CD4-positive, alpha-beta T cell (primary cell): Measurements from ENCODE around the gene DNAJB6. TPM values are rescaled to one million over a fixed set of nuclear protein-coding genes. Genes with fewer than 3 reads are reported as not detected.

Experiments
- ATAC-seq: fragments of 200-7000 bp; cut with Tn5 transposase; one replicate; pipeline ENCODE4 v1.10.0; 2022; ENCODE audit warnings: mild to moderate bottlenecking; ENCODE audit not compliant: poor library complexity
- CTCF ChIA-PET: fragments of 350-600 bp; sonication (Branson Sonifier 250); formaldehyde crosslinking; loops from one replicate; lab custom pipeline; 2021; ENCODE audit warnings: antibody characterized with exemption, inconsistent platforms; lab: Charles Lee
- POLR2A ChIA-PET: fragments of 350-600 bp; sonication (Branson Sonifier 250); formaldehyde crosslinking; loops from one replicate; lab custom pipeline; 2021; ENCODE audit warnings: antibody characterized with exemption, inconsistent platforms; lab: Charles Lee
- DNase-seq, 14 experiments: peaks; one replicate each; pipeline ENCODE4 v3.0.0-alpha.2; 2013 to 2020; ENCODE audit warnings: mixed read lengths in 2 of 14
- H3K27ac ChIP-seq, 2 donors: one replicate each; pipeline versions ENCODE4 v1.5.1 to v1.7.0; 2013; ENCODE audit warnings: low read length in 2 of 2, low read depth in 1 of 2, mild to moderate bottlenecking in 1 of 2
- H3K27me3 ChIP-seq, 2 experiments: 1 replicate in 1 of 2; 2 replicates in 1 of 2; pipeline versions ENCODE4 v1.6.1 to v1.7.0; 2013; ENCODE audit warnings: low read length in 2 of 2, control low read depth in 1 of 2, mild to moderate bottlenecking in 1 of 2, moderate library complexity in 1 of 2; ENCODE audit not compliant: insufficient read depth in 2 of 2, control insufficient read depth in 1 of 2
- H3K36me3 ChIP-seq: one replicate; pipeline ENCODE4 v1.6.1; 2013; ENCODE audit warnings: low read length, control low read depth; ENCODE audit not compliant: insufficient read depth
- H3K4me1 ChIP-seq: one replicate; pipeline ENCODE4 v1.6.1; 2013; ENCODE audit warnings: low read length, control low read depth; ENCODE audit not compliant: insufficient read depth
- H3K4me3 ChIP-seq: one replicate; pipeline ENCODE4 v1.5.1; 2013; ENCODE audit warnings: mild to moderate bottlenecking, low read length, moderate library complexity
- H3K9me3 ChIP-seq, 2 experiments: 1 replicate in 1 of 2; 2 replicates in 1 of 2; pipeline versions ENCODE4 v1.6.1 to v1.7.0; 2013; ENCODE audit warnings: low read length in 2 of 2, mild to moderate bottlenecking in 2 of 2, control low read depth in 1 of 2, moderate library complexity in 1 of 2; ENCODE audit not compliant: control insufficient read depth in 1 of 2, insufficient read depth in 1 of 2
- H3K27ac Mint-ChIP-seq: one replicate; pipeline ENCODE4 v1.8.0; 2020; ENCODE audit warnings: mixed read lengths
- H3K27me3 Mint-ChIP-seq: one replicate; pipeline ENCODE4 v1.8.0; 2021; ENCODE audit warnings: mixed read lengths
- H3K36me3 Mint-ChIP-seq: one replicate; pipeline ENCODE4 v1.8.0; 2021; ENCODE audit warnings: low read depth, mixed read lengths
- H3K4me1 Mint-ChIP-seq: one replicate; pipeline ENCODE4 v1.8.0; 2021; ENCODE audit warnings: low read depth, mixed read lengths
- H3K4me3 Mint-ChIP-seq: one replicate; pipeline ENCODE4 v1.8.0; 2020; ENCODE audit warnings: mild to moderate bottlenecking, mixed read lengths
- H3K9me3 Mint-ChIP-seq: one replicate; pipeline ENCODE4 v1.8.0; 2020; ENCODE audit warnings: mixed read lengths
- intact Hi-C, 2 experiments: fragments of 100-400 bp; cut with DNase I in 1 of 2; cut with micrococcal nuclease in 1 of 2; formaldehyde crosslinking; loops; one replicate each; pipeline versions ENCODE4 v1.15.1 to v1.9.0; 2023 to 2025; cut with DNase I, micrococcal nuclease
- total RNA-seq, 174 experiments: library from RNA in 2 of 174; stranded (reverse) in 2 of 174; gene quantifications; one replicate each; pipeline ENCODE4 v1.2.3 and lab custom pipeline; 2021 to 2026
- TF ChIP-seq, protein P1 (sequence below): fragments of 200-600 bp; IDR thresholded peaks from one replicate; pipeline ENCODE4 v1.8.0; 2022; ENCODE audit warnings: antibody characterized with exemption, mild to moderate bottlenecking

DNAJB6 gene
- total RNA-seq, 2 experiments from 2014 or later = 232 to 242 TPM

DNA sequence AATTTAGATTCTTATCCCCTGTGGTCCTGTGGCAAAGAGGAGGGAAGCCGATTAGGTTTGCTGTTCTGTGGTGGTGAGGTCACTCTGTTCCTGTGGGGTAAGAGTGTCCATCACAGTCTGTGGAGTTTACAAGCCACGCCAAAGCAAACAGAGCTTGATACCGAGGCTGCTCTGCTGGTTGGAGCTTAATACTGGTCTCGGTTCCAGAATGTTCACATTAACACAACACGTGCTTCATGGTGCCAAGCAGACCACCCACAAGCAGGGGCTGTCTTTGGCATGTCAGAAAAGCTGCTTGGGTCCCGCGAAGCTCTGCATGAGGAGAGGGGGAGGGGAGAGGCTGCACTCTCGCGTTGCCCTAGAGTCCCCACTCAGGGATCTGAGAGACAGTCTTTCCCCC, 47.5 kb downstream of the DNAJB6 start:
- H3K27ac ChIP-seq = no peak overlapping the region
- TF ChIP-seq, protein P1, sequence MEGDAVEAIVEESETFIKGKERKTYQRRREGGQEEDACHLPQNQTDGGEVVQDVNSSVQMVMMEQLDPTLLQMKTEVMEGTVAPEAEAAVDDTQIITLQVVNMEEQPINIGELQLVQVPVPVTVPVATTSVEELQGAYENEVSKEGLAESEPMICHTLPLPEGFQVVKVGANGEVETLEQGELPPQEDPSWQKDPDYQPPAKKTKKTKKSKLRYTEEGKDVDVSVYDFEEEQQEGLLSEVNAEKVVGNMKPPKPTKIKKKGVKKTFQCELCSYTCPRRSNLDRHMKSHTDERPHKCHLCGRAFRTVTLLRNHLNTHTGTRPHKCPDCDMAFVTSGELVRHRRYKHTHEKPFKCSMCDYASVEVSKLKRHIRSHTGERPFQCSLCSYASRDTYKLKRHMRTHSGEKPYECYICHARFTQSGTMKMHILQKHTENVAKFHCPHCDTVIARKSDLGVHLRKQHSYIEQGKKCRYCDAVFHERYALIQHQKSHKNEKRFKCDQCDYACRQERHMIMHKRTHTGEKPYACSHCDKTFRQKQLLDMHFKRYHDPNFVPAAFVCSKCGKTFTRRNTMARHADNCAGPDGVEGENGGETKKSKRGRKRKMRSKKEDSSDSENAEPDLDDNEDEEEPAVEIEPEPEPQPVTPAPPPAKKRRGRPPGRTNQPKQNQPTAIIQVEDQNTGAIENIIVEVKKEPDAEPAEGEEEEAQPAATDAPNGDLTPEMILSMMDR = no peak
- ChIA-PET POLR2A (no interaction called here), CTCF (no interaction called here)
- no peak for ATAC-seq
- H3K4me1 ChIP-seq = peaks cover 18% of the 10 kb centered on the region
- H3K9me3 ChIP-seq = no peaks in the 10 kb centered on the region
- no peak overlapping the region for H3K4me3 Mint-ChIP-seq
- H3K4me3 ChIP-seq = no peak overlapping the region
- peaks cover 76% of the 10 kb centered on the region for H3K36me3 Mint-ChIP-seq
- no peaks in the 10 kb centered on the region for H3K9me3 Mint-ChIP-seq
- H3K27ac Mint-ChIP-seq = peak overlapping the region; percentile 28
- H3K4me1 Mint-ChIP-seq = peaks cover 38% of the 10 kb centered on the region
- H3K36me3 ChIP-seq = peaks cover 54% of the 10 kb centered on the region
- no peaks in the 10 kb centered on the region for H3K27me3 ChIP-seq
- no peaks in the 10 kb centered on the region for H3K27me3 Mint-ChIP-seq
- intact Hi-C loops = no loop called here
- DNase-seq = peak in 1 of 14 experiments; percentile 0

DNA sequence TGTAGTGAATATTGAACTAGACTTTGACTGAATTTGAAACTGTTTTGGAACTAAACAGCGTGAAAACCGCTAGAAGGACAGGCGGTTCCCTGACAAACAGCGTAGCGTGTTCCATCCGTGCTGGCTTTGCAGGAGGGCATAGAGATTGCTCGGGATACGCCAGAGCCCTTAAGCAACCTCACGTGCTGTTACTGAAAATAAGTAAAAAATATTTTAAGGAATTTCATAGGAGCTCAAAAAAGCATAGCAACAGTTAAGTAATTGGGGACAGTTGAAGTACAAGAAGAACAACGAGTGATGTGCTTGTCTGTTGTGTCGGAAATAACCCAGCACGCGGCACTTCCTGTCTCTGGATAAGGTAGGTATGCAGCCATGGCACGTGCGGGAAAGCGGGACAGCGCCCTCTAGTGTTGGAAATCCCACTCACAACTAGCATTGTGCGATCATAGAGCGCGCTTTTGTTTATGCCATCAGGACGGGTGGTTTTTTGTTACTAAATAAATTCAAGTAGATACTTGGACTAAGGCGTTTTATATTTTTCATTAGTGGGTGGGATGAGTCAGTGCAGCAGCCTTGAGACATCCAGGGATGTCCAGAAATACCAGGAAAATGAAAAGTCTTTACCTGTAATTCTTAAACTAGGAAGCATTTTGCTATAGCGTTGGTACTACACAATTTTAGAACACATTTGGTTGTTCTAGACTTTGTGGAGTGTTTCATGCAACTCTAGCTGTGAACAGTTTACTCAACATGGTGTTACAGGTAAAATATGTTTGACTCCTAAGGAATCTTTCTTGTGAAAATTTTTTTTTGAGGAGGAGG, 50.4 kb downstream of the DNAJB6 start:
- Histone ChIP-seq H3K4me1 (peaks cover 36% of the 10 kb centered on the region), H3K36me3 (peaks cover 49% of the 10 kb centered on the region), H3K27me3 (no peaks in the 10 kb centered on the region), H3K27ac (peak overlapping the region; percentile 13 to 26), H3K9me3 (no peaks in the 10 kb centered on the region), H3K4me3 (no peak overlapping the region)
- H3K27ac Mint-ChIP-seq = peak overlapping the region; percentile 71
- H3K9me3 Mint-ChIP-seq = no peaks in the 10 kb centered on the region
- H3K27me3 Mint-ChIP-seq = no peaks in the 10 kb centered on the region
- ATAC-seq (peak; percentile 95), DNase-seq (peak; percentile 78 to 94 (median 87))
- POLR2A ChIA-PET = no interaction called here
- TF ChIP-seq, protein P1 = peak; percentile 99
- H3K36me3 Mint-ChIP-seq = peaks cover 73% of the 10 kb centered on the region
- H3K4me1 Mint-ChIP-seq = peaks cover 46% of the 10 kb centered on the region
- CTCF ChIA-PET = interaction anchor here (0.6 to 2.4 kb wide), 8 partner anchors 8 to 113 kb away, joined by 3 to 9 read pairs (median 3); partner anchors contain the start of gene DNAJB6
- intact Hi-C loops = loop anchor here (1.0 to 5.0 kb wide), 3 partner anchors 47 to 417 kb away; partner anchors contain the start of gene DNAJB6 (in 1 of the 2)
- H3K4me3 Mint-ChIP-seq = peak overlapping the region; percentile 30

DNA sequence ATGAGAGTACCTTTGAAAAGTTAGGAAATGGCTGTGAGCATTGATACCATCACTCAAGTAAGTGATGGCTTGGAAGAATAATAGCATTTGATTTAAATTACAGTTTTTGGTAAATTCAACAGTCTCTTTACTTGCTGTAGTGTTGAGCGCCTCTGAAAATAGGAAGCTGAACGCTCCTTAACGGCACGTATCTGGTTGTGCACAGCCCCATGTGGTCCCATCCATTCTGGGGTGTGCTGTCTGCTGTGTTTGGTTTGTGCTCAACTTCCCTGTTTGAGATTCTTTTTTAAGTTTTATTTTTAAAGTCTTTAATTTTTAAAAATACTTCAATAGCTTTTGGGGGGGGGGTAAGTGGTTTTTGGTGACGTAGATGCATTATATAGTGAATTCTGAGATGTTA, 51.5 kb downstream of the DNAJB6 start:
- DNase-seq = no peak
- ChIA-PET POLR2A (interaction anchor here (0.6 to 0.9 kb wide), 2 partner anchors 50 to 503 kb away, joined by 3 read pairs; no protein-coding TSS in a partner anchor), CTCF (no interaction called here)
- TF ChIP-seq, protein P1 = no peak
- peaks cover 36% of the 10 kb centered on the region for H3K4me1 ChIP-seq
- Mint-ChIP-seq H3K4me3 (no peak overlapping the region), H3K4me1 (peaks cover 51% of the 10 kb centered on the region), H3K36me3 (peaks cover 66% of the 10 kb centered on the region), H3K9me3 (no peaks in the 10 kb centered on the region), H3K27me3 (no peaks in the 10 kb centered on the region), H3K27ac (no peak overlapping the region)
- no peaks in the 10 kb centered on the region for H3K27me3 ChIP-seq
- H3K36me3 ChIP-seq = peaks cover 44% of the 10 kb centered on the region
- intact Hi-C loops = loop anchor here in 1 of 2 experiments (5.0 kb wide), 1 partner anchor 51 kb away; the partner anchor contains the start of gene DNAJB6
- no peak for ATAC-seq
- H3K4me3 ChIP-seq = no peak overlapping the region
- H3K9me3 ChIP-seq = no peaks in the 10 kb centered on the region
- H3K27ac ChIP-seq = no peak overlapping the region
